Breast epithelium (tissue), 3 donors: ENCODE data around the gene ROBO2.

ENCODE experiments used
- POLR2A ChIP-seq: fragments of 450-650 bp; IDR thresholded peaks from one replicate; pipeline ENCODE4 v1.6.1; 2016; ENCODE audit warnings: antibody characterized with exemption, mild to moderate bottlenecking, moderate library complexity
- POLR2AphosphoS5 ChIP-seq, 3 donors: sonication (generic); formaldehyde crosslinking; IDR thresholded peaks; one replicate each; pipeline ENCODE4 v1.6.1; 2017; ENCODE audit warnings: antibody characterized with exemption in 3 of 3
- TF ChIP-seq, protein P1 (sequence below), 3 donors: fragments of 450-650 bp; IDR thresholded peaks; one replicate each; pipeline ENCODE4 v1.5.1; 2016 to 2017; ENCODE audit warnings: antibody characterized with exemption in 3 of 3, mild to moderate bottlenecking in 3 of 3, moderate library complexity in 3 of 3

- TF ChIP-seq POLR2A (no peak), POLR2AphosphoS5 (IDR thresholded peaks at IDR 0.05) (no peak)
- TF ChIP-seq, protein P1, sequence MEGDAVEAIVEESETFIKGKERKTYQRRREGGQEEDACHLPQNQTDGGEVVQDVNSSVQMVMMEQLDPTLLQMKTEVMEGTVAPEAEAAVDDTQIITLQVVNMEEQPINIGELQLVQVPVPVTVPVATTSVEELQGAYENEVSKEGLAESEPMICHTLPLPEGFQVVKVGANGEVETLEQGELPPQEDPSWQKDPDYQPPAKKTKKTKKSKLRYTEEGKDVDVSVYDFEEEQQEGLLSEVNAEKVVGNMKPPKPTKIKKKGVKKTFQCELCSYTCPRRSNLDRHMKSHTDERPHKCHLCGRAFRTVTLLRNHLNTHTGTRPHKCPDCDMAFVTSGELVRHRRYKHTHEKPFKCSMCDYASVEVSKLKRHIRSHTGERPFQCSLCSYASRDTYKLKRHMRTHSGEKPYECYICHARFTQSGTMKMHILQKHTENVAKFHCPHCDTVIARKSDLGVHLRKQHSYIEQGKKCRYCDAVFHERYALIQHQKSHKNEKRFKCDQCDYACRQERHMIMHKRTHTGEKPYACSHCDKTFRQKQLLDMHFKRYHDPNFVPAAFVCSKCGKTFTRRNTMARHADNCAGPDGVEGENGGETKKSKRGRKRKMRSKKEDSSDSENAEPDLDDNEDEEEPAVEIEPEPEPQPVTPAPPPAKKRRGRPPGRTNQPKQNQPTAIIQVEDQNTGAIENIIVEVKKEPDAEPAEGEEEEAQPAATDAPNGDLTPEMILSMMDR (IDR thresholded peaks at IDR 0.05), result no peak
Observed at GRCh38 chr3:77684115-77684514, 644.2 kb downstream of the ROBO2 start.
